ENCODE data around the gene CLCN7. TPM values are rescaled to one million over a fixed set of nuclear protein-coding genes. Genes with fewer than 3 reads are reported as not detected.

Gene CLCN7
- total and polyA plus RNA-seq, 2 of the 13 experiments (the other 11 are each of a cell fraction or from before 2014, with no cell fraction given) = 24.6 to 25.1 TPM

DNA sequence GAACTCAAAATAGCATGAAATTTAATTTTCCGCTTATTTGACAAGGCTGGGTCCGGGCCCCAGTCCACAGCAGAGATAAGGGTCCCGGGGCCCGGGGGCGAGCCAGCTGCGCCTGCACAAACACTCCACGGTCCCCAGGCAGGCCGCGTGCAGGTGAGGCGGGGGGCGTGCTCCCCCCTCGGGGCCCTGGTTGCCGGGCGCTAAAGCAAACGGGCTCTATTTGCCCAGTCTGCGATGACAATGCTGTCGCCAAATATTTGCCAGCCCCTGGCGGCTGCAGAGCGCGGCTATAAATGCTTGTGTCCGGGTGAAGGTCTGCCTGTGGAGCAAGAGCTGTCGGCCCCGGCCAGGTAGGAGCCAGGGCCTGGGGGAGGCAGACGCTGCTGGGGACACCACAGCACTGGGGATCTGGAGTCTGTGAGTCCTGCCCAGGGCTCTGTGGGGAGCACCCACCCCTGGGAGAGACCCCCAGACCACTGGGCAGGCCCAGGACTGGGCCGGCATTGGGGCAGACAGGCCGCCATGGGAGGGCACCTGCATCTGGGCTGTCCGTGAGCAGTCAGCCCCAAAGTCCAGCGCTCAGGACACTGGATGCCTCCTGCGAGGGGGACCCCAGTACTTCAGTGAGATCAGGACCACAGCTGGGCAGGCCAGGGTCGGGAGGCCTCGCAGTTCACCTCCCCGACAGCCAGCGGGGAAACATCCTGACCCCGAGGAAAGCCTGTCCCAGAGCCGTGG is 43.9 kb downstream of the CLCN7 start, which contains the start of gene PERCC1 (continued):
- TF ChIP-seq, protein P1, sequence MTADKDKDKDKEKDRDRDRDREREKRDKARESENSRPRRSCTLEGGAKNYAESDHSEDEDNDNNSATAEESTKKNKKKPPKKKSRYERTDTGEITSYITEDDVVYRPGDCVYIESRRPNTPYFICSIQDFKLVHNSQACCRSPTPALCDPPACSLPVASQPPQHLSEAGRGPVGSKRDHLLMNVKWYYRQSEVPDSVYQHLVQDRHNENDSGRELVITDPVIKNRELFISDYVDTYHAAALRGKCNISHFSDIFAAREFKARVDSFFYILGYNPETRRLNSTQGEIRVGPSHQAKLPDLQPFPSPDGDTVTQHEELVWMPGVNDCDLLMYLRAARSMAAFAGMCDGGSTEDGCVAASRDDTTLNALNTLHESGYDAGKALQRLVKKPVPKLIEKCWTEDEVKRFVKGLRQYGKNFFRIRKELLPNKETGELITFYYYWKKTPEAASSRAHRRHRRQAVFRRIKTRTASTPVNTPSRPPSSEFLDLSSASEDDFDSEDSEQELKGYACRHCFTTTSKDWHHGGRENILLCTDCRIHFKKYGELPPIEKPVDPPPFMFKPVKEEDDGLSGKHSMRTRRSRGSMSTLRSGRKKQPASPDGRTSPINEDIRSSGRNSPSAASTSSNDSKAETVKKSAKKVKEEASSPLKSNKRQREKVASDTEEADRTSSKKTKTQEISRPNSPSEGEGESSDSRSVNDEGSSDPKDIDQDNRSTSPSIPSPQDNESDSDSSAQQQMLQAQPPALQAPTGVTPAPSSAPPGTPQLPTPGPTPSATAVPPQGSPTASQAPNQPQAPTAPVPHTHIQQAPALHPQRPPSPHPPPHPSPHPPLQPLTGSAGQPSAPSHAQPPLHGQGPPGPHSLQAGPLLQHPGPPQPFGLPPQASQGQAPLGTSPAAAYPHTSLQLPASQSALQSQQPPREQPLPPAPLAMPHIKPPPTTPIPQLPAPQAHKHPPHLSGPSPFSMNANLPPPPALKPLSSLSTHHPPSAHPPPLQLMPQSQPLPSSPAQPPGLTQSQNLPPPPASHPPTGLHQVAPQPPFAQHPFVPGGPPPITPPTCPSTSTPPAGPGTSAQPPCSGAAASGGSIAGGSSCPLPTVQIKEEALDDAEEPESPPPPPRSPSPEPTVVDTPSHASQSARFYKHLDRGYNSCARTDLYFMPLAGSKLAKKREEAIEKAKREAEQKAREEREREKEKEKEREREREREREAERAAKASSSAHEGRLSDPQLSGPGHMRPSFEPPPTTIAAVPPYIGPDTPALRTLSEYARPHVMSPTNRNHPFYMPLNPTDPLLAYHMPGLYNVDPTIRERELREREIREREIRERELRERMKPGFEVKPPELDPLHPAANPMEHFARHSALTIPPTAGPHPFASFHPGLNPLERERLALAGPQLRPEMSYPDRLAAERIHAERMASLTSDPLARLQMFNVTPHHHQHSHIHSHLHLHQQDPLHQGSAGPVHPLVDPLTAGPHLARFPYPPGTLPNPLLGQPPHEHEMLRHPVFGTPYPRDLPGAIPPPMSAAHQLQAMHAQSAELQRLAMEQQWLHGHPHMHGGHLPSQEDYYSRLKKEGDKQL (CRISPR knock-in tag; IDR thresholded peaks at IDR 0.05; ENCODE audit: low read depth) = peak; percentile 93
- TF ChIP-seq ZNF510 (CRISPR knock-in tag; IDR thresholded peaks at IDR 0.05; ENCODE audit: low read depth) (peak; percentile 66; the same call in 1 of the 2 replicates), ZEB1 (IDR thresholded peaks at IDR 0.05; ENCODE audit: insufficient replicate concordance, low read depth) (peak; percentile 86), NFE2L2 (IDR thresholded peaks at IDR 0.05; ENCODE audit: low read length) (no peak), MTA1 (CRISPR knock-in tag; IDR thresholded peaks at IDR 0.05; ENCODE audit: borderline replicate concordance) (peak; percentile 83; the same call in 1 of the 2 replicates), CCAR2 (optimal IDR thresholded peaks at IDR 0.05; ENCODE audit: low read depth, low read length) (no peak), STAG1 (CRISPR knock-in tag; IDR thresholded peaks at IDR 0.05) (no peak), MEF2D (CRISPR knock-in tag; IDR thresholded peaks at IDR 0.05) (peak; percentile 78), BORCS8-MEF2B (CRISPR knock-in tag; IDR thresholded peaks at IDR 0.05) (0 out of 2 replicates have a peak, but pooled peaks have one; percentile 57), CBX5 (CRISPR knock-in tag; IDR thresholded peaks at IDR 0.05; ENCODE audit: borderline replicate concordance) (no peak), RARG (CRISPR knock-in tag; IDR thresholded peaks at IDR 0.05; ENCODE audit: low read depth) (no peak), ZNF432 (CRISPR knock-in tag; IDR thresholded peaks at IDR 0.05; ENCODE audit: borderline replicate concordance) (no peak), SRF (IDR thresholded peaks at IDR 0.05; ENCODE audit: low read depth, low read length) (peak; percentile 26; the same call in 1 of the 2 replicates), ZNF256 (CRISPR knock-in tag; conservative IDR thresholded peaks at IDR 0.05) (no peak), ZNF660 (CRISPR knock-in tag; IDR thresholded peaks at IDR 0.05; ENCODE audit: borderline replicate concordance, low read depth) (no peak), ZFP36L1 (CRISPR knock-in tag; IDR thresholded peaks at IDR 0.05) (no peak), SALL1 (CRISPR knock-in tag; IDR thresholded peaks at IDR 0.05) (peak; percentile 79), SAFB2 (CRISPR knock-in tag; IDR thresholded peaks at IDR 0.05; ENCODE audit: borderline replicate concordance, low read depth) (no peak), RFX1 (IDR thresholded peaks at IDR 0.05) (no peak)
- TF ChIP-seq, protein P2, sequence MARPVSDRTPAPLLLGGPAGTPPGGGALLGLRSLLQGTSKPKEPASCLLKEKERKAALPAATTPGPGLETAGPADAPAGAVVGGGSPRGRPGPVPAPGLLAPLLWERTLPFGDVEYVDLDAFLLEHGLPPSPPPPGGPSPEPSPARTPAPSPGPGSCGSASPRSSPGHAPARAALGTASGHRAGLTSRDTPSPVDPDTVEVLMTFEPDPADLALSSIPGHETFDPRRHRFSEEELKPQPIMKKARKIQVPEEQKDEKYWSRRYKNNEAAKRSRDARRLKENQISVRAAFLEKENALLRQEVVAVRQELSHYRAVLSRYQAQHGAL (CRISPR knock-in tag; IDR thresholded peaks at IDR 0.05; ENCODE audit: not compliant biosample characterization) = no peak
- TF ChIP-seq, protein P3, sequence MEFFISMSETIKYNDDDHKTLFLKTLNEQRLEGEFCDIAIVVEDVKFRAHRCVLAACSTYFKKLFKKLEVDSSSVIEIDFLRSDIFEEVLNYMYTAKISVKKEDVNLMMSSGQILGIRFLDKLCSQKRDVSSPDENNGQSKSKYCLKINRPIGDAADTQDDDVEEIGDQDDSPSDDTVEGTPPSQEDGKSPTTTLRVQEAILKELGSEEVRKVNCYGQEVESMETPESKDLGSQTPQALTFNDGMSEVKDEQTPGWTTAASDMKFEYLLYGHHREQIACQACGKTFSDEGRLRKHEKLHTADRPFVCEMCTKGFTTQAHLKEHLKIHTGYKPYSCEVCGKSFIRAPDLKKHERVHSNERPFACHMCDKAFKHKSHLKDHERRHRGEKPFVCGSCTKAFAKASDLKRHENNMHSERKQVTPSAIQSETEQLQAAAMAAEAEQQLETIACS (CRISPR knock-in tag; IDR thresholded peaks at IDR 0.05) = no peak
- TF ChIP-seq, protein P4, sequence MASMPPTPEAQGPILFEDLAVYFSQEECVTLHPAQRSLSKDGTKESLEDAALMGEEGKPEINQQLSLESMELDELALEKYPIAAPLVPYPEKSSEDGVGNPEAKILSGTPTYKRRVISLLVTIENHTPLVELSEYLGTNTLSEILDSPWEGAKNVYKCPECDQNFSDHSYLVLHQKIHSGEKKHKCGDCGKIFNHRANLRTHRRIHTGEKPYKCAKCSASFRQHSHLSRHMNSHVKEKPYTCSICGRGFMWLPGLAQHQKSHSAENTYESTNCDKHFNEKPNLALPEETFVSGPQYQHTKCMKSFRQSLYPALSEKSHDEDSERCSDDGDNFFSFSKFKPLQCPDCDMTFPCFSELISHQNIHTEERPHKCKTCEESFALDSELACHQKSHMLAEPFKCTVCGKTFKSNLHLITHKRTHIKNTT (CRISPR knock-in tag; IDR thresholded peaks at IDR 0.05) = no peak
